HCT116 (cell line): ENCODE results near the gene TAF11L2.
"Not testable (repeated sequence)": the region's sequence is repeated elsewhere in the genome, so short reads cannot be mapped to it uniquely, and the experiment has no call there.

Experiments used
- CBX3 ChIP-seq: IDR thresholded peaks from 2 replicates; pipeline ENCODE4 v1.6.1; 2012; ENCODE audit warnings: low read depth
- CTCF ChIP-seq, 3 experiments: fragments of 200-600 bp in 1 of 3; sonication (generic) in 1 of 3; IDR thresholded peaks in 2 of 3; conservative IDR thresholded peaks in 1 of 3; 2 replicates each; pipeline ENCODE4 v1.5.1; 2012 to 2017; ENCODE audit warnings: low read depth in 2 of 3, low read length in 2 of 3, antibody characterized with exemption in 1 of 3, borderline replicate concordance in 1 of 3, control low read depth in 1 of 3, mild to moderate bottlenecking in 1 of 3, mixed read lengths in 1 of 3, mixed run types in 1 of 3, moderate library complexity in 1 of 3; ENCODE audit not compliant: insufficient read depth in 1 of 3
- EZH2 ChIP-seq: fragments of 200-600 bp; sonication (generic); IDR thresholded peaks from 2 replicates; pipeline ENCODE4 v1.6.1; 2017; ENCODE audit warnings: antibody characterized with exemption, mixed run types
- JUND ChIP-seq: IDR thresholded peaks from 2 replicates; pipeline ENCODE4 v1.6.1; 2012
- POLR2A ChIP-seq: IDR thresholded peaks from 2 replicates; pipeline ENCODE4 v1.7.0; 2011; ENCODE audit warnings: borderline replicate concordance; ENCODE audit not compliant: insufficient read depth, insufficient read length; ENCODE audit errors: extremely low read depth
- POLR2AphosphoS5 ChIP-seq: IDR thresholded peaks from 2 replicates; pipeline ENCODE4 v1.6.1; 2011; ENCODE audit warnings: mild to moderate bottlenecking, low read depth, low read length, moderate library complexity
- RAD21 ChIP-seq: IDR thresholded peaks from 2 replicates; pipeline ENCODE4 v1.6.1; 2012; ENCODE audit warnings: low read depth, mild to moderate bottlenecking
- SIN3A ChIP-seq: IDR thresholded peaks from 2 replicates; pipeline ENCODE4 v1.6.1; 2012; ENCODE audit warnings: low read depth
- SP1 ChIP-seq: IDR thresholded peaks from 2 replicates; pipeline ENCODE4 v1.6.1; 2012; ENCODE audit warnings: low read depth
- SRF ChIP-seq: IDR thresholded peaks from 2 replicates; pipeline ENCODE4 v1.6.1; 2012; ENCODE audit warnings: low read depth
- YY1 ChIP-seq: IDR thresholded peaks from 2 replicates; pipeline ENCODE4 v1.6.1; 2011; ENCODE audit warnings: low read length, low read depth, moderate library complexity, mild to moderate bottlenecking; ENCODE audit not compliant: insufficient replicate concordance; ENCODE audit errors: extremely low read depth
- ZNF274 ChIP-seq: fragments of 200-500 bp; sonication (Bioruptor generic); IDR thresholded peaks from 2 replicates; pipeline ENCODE4 v1.6.1; 2014; ENCODE audit warnings: mild to moderate bottlenecking, low read depth, low read length, inconsistent platforms
- TF ChIP-seq, protein P1 (sequence below): IDR thresholded peaks from 2 replicates; pipeline ENCODE4 v1.6.1; 2012; ENCODE audit warnings: low read depth
- TF ChIP-seq, protein P2 (sequence below): IDR thresholded peaks from 2 replicates; pipeline ENCODE4 v1.6.1; 2011; ENCODE audit warnings: mild to moderate bottlenecking, low read length, moderate library complexity; ENCODE audit not compliant: insufficient replicate concordance; ENCODE audit errors: extremely low read depth

- TF ChIP-seq CTCF (IDR thresholded peaks at IDR 0.05 in 2 of 3, conservative IDR thresholded peaks at IDR 0.05 in 1 of 3; ENCODE audit: borderline replicate concordance in 1 of 3, insufficient read depth in 1 of 3, low read depth in 2 of 3, low read length in 2 of 3); ZNF274; EZH2; CBX3; SRF; POLR2A; SIN3A; POLR2AphosphoS5; RAD21; JUND; SP1; YY1: not testable (repeated sequence)
- TF ChIP-seq, protein P1, sequence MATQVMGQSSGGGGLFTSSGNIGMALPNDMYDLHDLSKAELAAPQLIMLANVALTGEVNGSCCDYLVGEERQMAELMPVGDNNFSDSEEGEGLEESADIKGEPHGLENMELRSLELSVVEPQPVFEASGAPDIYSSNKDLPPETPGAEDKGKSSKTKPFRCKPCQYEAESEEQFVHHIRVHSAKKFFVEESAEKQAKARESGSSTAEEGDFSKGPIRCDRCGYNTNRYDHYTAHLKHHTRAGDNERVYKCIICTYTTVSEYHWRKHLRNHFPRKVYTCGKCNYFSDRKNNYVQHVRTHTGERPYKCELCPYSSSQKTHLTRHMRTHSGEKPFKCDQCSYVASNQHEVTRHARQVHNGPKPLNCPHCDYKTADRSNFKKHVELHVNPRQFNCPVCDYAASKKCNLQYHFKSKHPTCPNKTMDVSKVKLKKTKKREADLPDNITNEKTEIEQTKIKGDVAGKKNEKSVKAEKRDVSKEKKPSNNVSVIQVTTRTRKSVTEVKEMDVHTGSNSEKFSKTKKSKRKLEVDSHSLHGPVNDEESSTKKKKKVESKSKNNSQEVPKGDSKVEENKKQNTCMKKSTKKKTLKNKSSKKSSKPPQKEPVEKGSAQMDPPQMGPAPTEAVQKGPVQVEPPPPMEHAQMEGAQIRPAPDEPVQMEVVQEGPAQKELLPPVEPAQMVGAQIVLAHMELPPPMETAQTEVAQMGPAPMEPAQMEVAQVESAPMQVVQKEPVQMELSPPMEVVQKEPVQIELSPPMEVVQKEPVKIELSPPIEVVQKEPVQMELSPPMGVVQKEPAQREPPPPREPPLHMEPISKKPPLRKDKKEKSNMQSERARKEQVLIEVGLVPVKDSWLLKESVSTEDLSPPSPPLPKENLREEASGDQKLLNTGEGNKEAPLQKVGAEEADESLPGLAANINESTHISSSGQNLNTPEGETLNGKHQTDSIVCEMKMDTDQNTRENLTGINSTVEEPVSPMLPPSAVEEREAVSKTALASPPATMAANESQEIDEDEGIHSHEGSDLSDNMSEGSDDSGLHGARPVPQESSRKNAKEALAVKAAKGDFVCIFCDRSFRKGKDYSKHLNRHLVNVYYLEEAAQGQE, result not testable (repeated sequence)
- TF ChIP-seq, protein P2, sequence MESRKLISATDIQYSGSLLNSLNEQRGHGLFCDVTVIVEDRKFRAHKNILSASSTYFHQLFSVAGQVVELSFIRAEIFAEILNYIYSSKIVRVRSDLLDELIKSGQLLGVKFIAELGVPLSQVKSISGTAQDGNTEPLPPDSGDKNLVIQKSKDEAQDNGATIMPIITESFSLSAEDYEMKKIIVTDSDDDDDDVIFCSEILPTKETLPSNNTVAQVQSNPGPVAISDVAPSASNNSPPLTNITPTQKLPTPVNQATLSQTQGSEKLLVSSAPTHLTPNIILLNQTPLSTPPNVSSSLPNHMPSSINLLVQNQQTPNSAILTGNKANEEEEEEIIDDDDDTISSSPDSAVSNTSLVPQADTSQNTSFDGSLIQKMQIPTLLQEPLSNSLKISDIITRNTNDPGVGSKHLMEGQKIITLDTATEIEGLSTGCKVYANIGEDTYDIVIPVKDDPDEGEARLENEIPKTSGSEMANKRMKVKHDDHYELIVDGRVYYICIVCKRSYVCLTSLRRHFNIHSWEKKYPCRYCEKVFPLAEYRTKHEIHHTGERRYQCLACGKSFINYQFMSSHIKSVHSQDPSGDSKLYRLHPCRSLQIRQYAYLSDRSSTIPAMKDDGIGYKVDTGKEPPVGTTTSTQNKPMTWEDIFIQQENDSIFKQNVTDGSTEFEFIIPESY, result not testable (repeated sequence)
Measured at GRCh38 chr5:17475064-17475463, 23.0 kb upstream of the TAF11L2 start.
